BE2C (cell line): ENCODE results near the gene ITPK1.

ENCODE experiments used
- DNase-seq: peaks from one replicate; pipeline ENCODE4 v3.0.0-alpha.2; 2020
- H3K27me3 ChIP-seq: fragments of 250-450 bp; sonication (Bioruptor Pico); 2 replicates; pipeline ENCODE4 v1.5.1; 2020; ENCODE audit warnings: mild to moderate bottlenecking
- H3K36me3 ChIP-seq: fragments of 250-450 bp; sonication (Bioruptor Pico); 2 replicates; pipeline ENCODE4 v1.5.1; 2020; ENCODE audit warnings: mild to moderate bottlenecking
- H3K4me1 ChIP-seq: fragments of 250-450 bp; sonication (Bioruptor Pico); 2 replicates; pipeline ENCODE4 v1.5.1; 2020
- H3K4me3 ChIP-seq: 2 replicates; pipeline ENCODE4 v1.5.1; 2011; ENCODE audit warnings: low read depth, low read length
- H3K9me3 ChIP-seq: fragments of 250-450 bp; sonication (Bioruptor Pico); 2 replicates; pipeline ENCODE4 v1.5.1; 2020
- CTCF ChIP-seq: IDR thresholded peaks from 2 replicates; pipeline ENCODE4 v1.5.1; 2012; ENCODE audit warnings: mild to moderate bottlenecking, low read depth, low read length

The ITPK1 gene

GRCh38 chr14:92933481-92933880 lies 182.2 kb downstream of the ITPK1 start:
- peaks cover 83% of the 10 kb centered on the region for H3K36me3 ChIP-seq
- H3K4me1 ChIP-seq, result peaks cover 49% of the 10 kb centered on the region
- H3K27me3 ChIP-seq, result no peaks in the 10 kb centered on the region
- no peak for DNase-seq
- no peaks in the 10 kb centered on the region for H3K9me3 ChIP-seq
- TF ChIP-seq CTCF, result peak; percentile 5; the same call in 1 of the 2 replicates
- no peak overlapping the region for H3K4me3 ChIP-seq

- Histone ChIP-seq H3K36me3 (peaks cover 91% of the 10 kb centered on the region), H3K4me1 (peaks cover 47% of the 10 kb centered on the region), H3K27me3 (no peaks in the 10 kb centered on the region), H3K9me3 (no peaks in the 10 kb centered on the region), H3K4me3 (no peak overlapping the region; the same call in 1 of the 2 replicates)
- no peak for TF ChIP-seq CTCF
- DNase-seq, result peak; percentile 66
Measured at GRCh38 chr14:92932448-92933395, 183.0 kb downstream of the ITPK1 start.

- peak; percentile 52 for DNase-seq
- H3K27me3 ChIP-seq, result no peaks in the 10 kb centered on the region
- H3K4me1 ChIP-seq, result peaks cover 50% of the 10 kb centered on the region
- H3K36me3 ChIP-seq, result peaks cover 99% of the 10 kb centered on the region
- TF ChIP-seq CTCF, result no peak
- no peaks in the 10 kb centered on the region for H3K9me3 ChIP-seq
- 0 out of 2 replicates have a peak overlapping the region, but pooled peaks have one; percentile 3 for H3K4me3 ChIP-seq
Measured at GRCh38 chr14:92931681-92932447, 183.9 kb downstream of the ITPK1 start.

GRCh38 chr14:92930737-92931602 lies 184.8 kb downstream of the ITPK1 start:
- Histone ChIP-seq H3K36me3 (peaks cover 100% of the 10 kb centered on the region), H3K4me3 (no peak overlapping the region; the same call in 1 of the 2 replicates), H3K9me3 (no peaks in the 10 kb centered on the region), H3K27me3 (no peaks in the 10 kb centered on the region), H3K4me1 (peaks cover 48% of the 10 kb centered on the region)
- no peak for DNase-seq
- no peak for TF ChIP-seq CTCF

- H3K4me1 ChIP-seq, result peaks cover 48% of the 10 kb centered on the region
- no peaks in the 10 kb centered on the region for H3K27me3 ChIP-seq
- DNase-seq, result no peak
- H3K4me3 ChIP-seq, result 0 out of 2 replicates have a peak overlapping the region, but pooled peaks have one; percentile 21
- TF ChIP-seq CTCF, result no peak
- no peaks in the 10 kb centered on the region for H3K9me3 ChIP-seq
- peaks cover 100% of the 10 kb centered on the region for H3K36me3 ChIP-seq
Measured at GRCh38 chr14:92929689-92930608, 185.8 kb downstream of the ITPK1 start.
